C4-2B (cell line): ENCODE measurements around the gene GMDS.

Experiments
- H3K27ac ChIP-seq: fragments of 450-650 bp; 2 replicates; pipeline ENCODE4 v1.5.1; 2017
- ZFX ChIP-seq: fragments of 450-650 bp; IDR thresholded peaks from 2 replicates; pipeline ENCODE4 v1.6.1; 2017
- TF ChIP-seq, protein P1 (sequence below): fragments of 450-650 bp; conservative IDR thresholded peaks from 2 replicates; pipeline ENCODE4 v1.5.1; 2017; ENCODE audit warnings: mild to moderate bottlenecking

GMDS gene

DNA sequence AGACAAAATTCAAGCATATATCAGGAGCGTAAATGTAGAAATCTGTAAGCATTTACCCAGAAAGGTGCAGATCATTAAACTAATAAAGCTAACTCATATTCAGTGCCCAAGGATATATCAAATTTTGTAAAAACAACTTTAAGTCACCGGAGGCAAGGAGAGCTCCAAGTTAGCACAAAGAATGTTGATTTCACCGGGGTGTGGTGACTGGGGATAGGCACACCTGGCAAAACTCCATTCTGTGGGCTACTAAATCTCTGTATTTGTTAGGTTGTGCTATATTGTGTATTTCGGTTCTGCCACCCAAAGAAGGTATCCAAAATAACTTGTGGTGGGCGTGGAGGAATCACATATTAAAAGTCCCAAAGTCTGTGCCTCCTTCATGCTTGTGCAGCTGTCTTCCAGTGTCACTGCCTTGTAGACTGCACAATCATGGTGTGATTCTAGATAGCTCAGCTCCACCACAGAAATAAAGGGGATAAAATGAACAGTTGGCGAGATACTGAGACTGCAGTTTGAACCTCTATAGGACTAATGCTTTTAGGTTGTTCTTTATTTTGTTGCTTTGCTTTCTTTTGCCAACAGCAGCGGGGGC, 111.6 kb downstream of the GMDS start:
- TF ChIP-seq, protein P1, sequence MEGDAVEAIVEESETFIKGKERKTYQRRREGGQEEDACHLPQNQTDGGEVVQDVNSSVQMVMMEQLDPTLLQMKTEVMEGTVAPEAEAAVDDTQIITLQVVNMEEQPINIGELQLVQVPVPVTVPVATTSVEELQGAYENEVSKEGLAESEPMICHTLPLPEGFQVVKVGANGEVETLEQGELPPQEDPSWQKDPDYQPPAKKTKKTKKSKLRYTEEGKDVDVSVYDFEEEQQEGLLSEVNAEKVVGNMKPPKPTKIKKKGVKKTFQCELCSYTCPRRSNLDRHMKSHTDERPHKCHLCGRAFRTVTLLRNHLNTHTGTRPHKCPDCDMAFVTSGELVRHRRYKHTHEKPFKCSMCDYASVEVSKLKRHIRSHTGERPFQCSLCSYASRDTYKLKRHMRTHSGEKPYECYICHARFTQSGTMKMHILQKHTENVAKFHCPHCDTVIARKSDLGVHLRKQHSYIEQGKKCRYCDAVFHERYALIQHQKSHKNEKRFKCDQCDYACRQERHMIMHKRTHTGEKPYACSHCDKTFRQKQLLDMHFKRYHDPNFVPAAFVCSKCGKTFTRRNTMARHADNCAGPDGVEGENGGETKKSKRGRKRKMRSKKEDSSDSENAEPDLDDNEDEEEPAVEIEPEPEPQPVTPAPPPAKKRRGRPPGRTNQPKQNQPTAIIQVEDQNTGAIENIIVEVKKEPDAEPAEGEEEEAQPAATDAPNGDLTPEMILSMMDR: no peak
- TF ChIP-seq ZFX: no peak
- no peak overlapping the region for H3K27ac ChIP-seq

DNA sequence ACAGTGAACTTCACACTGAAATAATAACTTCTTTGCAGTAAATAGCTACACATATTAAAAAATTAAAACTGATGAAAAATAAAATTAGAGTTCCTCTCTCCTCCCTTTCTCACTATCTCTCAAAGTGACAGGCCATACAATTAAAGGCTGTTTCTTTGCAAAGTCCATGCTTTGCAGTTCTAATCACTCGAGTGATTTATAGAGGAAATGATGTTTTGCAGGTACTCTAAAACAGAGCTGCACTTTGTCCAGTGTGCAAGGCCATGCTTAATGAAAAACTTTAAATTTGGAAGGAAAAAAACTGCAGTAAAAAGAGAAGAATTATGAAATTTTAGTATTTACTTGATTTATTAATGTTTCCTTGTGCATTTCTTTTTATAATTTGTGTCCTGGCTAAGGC, 112.5 kb downstream of the GMDS start:
- TF ChIP-seq ZFX: no peak
- TF ChIP-seq, protein P1: no peak
- no peak overlapping the region for H3K27ac ChIP-seq

DNA sequence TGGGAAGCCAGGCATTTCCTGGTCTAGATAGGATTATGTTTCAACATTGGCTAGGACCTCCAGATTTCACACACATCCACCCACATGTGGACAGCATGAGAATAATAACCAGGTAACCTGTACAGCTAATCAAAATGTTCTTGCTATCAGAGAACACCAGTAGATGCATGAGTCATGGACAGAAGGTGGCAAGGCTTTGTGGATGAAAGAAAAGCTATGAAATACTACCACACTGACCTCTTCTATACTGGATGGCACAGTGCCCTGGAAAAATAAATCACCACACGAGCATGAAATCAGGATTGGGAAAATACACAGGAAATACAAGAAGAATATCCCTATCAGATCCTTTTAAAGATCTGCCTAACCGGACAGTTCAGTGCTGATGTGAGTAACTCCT, 113.0 kb downstream of the GMDS start:
- TF ChIP-seq, protein P1: no peak
- TF ChIP-seq ZFX: no peak
- H3K27ac ChIP-seq: no peak overlapping the region

DNA sequence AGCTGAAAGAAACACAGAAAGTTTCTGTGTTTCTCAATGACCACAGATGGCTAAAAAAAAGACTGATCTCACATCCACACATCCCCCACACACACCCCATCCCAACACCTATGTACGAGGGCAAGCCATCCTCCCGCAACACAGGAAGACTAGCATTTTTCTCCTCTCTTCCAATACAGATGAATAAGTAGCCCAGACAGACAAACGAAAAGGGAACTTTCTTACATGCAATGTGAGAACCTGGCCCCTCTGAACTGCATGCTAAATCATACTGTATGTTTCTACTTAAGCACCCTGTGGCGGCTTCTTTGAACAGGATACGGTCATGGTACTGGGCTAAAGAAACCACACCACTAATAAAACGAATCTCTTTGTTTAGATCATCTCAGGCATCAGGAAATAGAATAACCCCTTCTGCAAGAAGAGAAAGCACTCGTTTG, 116.2 kb downstream of the GMDS start:
- no peak overlapping the region for H3K27ac ChIP-seq
- TF ChIP-seq, protein P1: no peak
- TF ChIP-seq ZFX: no peak

DNA sequence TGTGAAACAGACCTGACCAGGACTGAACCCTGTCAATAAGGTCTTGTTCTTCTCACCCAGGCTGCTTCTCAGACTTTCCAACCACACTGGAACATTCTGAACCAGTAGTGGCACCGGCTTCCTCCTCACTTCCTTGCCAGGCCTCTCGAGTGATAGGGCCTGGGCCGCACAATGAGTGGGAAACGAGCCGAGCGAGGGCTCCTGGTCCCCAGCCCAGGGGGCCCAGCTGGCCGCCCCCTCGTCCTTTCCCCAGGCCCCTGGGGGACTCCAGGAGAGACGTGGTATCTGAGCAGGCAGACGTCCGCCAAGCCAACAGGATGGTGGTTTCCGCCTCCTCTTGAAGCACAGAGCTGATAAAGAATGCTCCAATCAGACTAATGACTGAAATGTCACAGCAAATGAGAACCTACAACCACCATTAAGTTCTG, 117.9 kb downstream of the GMDS start:
- no peak for TF ChIP-seq ZFX
- TF ChIP-seq, protein P1: no peak
- no peak overlapping the region for H3K27ac ChIP-seq

DNA sequence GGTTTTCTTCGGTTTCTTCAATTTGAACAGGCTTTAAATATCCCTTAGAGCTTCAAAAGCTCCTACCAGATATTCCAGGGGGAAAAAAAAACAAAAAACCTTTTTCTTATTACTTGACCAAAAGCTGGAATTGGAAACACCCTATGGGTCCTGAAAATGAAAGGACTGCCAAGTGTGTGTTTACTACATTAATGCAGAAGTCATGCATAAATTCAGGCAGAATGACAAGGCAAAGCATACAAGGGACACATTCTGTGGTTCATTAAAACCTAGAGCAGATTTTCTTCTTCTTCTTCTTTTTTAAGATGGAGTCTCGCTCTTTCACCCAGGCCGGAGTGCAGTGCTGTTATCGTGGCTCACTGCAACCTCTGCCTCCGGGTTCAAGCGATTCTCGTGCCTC, 119.1 kb downstream of the GMDS start:
- TF ChIP-seq, protein P1: no peak
- no peak for TF ChIP-seq ZFX
- H3K27ac ChIP-seq: no peak overlapping the region

DNA sequence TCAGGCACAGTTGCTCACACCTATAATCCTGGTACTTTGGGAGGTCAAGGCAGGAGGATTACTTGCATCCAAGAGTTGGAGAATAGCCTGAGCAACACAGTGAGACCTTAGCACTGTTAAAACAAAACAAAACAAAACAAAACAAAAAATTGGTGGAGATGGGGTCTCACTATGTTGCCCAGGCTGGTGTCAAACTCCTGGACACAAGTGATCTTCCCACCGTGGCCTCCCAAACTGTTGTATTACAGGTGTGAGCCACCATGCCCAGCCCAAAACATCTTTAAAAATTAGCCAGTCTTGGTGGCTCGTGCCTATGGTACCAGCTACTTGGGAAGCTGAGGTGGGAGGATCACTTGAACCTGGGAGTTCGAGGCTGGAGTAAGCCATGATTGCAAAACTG, 120.2 kb downstream of the GMDS start:
- TF ChIP-seq, protein P1: no peak
- TF ChIP-seq ZFX: no peak
- no peak overlapping the region for H3K27ac ChIP-seq
